Prostate gland (tissue), 2 donors: ENCODE measurements around the gene SLC2A4RG.
"Not testable (repeated sequence)": the region's sequence is repeated elsewhere in the genome, so short reads cannot be mapped to it uniquely, and the experiment has no call there.

Source experiments
- POLR2A ChIP-seq: fragments of 450-650 bp; IDR thresholded peaks from one replicate; pipeline ENCODE4 v1.6.1; 2016; ENCODE audit warnings: antibody characterized with exemption, mild to moderate bottlenecking
- POLR2AphosphoS5 ChIP-seq: sonication (generic); formaldehyde crosslinking; IDR thresholded peaks from one replicate; pipeline ENCODE4 v1.6.1; 2017; ENCODE audit warnings: antibody characterized with exemption
- TF ChIP-seq, protein P1 (sequence below), 4 experiments: fragments of 200-600 bp in 2 of 4; fragments of 450-650 bp in 2 of 4; sonication (generic) in 2 of 4; IDR thresholded peaks; 1 replicate in 3 of 4; 2 replicates in 1 of 4; pipeline ENCODE4 v1.5.1; 2016 to 2019; ENCODE audit warnings: antibody characterized with exemption in 4 of 4, mild to moderate bottlenecking in 2 of 4, moderate library complexity in 2 of 4

DNA sequence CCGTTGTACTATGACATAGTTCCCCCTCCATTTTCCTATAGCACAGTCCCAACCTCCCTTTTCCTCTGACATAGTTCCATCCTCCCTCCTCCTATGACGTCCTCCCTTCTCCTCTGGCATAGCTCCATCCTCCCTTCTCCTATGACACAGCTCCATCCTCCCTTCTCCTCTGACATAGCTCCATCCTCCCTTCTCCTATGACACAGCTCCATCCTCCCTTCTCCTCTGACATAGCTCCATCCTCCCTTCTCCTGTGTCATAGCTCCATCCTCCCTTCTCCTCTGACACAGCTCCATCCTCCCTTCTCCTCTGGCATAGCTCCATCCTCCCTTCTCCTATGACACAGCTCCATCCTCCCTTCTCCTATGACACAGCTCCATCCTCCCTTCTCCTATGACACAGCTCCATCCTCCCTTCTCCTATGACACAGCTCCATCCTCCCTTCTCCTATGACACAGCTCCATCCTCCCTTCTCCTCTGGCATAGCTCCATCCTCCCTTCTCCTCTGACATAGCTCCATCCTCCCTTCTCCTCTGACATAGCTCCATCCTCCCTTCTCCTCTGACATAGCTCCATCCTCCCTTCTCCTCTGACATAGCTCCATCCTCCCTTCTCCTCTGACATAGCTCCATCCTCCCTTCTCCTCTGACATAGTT is 16.5 kb upstream of the SLC2A4RG start:
- TF ChIP-seq, protein P1, sequence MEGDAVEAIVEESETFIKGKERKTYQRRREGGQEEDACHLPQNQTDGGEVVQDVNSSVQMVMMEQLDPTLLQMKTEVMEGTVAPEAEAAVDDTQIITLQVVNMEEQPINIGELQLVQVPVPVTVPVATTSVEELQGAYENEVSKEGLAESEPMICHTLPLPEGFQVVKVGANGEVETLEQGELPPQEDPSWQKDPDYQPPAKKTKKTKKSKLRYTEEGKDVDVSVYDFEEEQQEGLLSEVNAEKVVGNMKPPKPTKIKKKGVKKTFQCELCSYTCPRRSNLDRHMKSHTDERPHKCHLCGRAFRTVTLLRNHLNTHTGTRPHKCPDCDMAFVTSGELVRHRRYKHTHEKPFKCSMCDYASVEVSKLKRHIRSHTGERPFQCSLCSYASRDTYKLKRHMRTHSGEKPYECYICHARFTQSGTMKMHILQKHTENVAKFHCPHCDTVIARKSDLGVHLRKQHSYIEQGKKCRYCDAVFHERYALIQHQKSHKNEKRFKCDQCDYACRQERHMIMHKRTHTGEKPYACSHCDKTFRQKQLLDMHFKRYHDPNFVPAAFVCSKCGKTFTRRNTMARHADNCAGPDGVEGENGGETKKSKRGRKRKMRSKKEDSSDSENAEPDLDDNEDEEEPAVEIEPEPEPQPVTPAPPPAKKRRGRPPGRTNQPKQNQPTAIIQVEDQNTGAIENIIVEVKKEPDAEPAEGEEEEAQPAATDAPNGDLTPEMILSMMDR (IDR thresholded peaks at IDR 0.05): not testable (repeated sequence)
- TF ChIP-seq POLR2A, POLR2AphosphoS5: not testable (repeated sequence)
